D721Med (cell line): ENCODE data around the gene RFESD.

ENCODE experiments used
- DNase-seq: peaks from one replicate; pipeline ENCODE4 v3.0.0; 2011; ENCODE audit warnings: low spot score; ENCODE audit not compliant: insufficient read length
- FAIRE-seq: peaks from 2 replicates; lab custom pipeline; 2011; peaks lifted over from hg19 to GRCh38; lab: Jason Lieb, UNC
- TF ChIP-seq, protein P1 (sequence below): IDR thresholded peaks from 2 replicates; pipeline ENCODE4 v1.5.1; 2012; ENCODE audit warnings: mild to moderate bottlenecking, control low read depth; ENCODE audit not compliant: insufficient read depth; ENCODE audit errors: missing control alignments

RFESD gene

DNA sequence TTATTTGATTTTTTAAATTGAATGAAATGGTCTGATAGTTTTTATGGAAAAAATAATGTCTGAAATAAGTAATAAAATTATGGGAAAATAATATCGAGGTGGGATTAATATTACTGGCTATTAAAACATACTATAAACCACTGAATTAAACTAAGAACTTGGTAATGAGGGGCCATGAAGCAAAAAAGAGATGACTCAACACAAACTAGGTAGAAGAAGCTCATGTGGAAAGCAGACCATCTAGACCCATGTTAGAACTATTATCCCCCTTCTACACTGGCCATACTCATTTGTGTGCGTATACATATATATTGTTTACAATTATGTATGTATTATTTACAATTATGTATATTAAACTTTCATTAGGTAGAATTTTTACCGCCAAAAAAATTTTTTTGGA lies 35.2 kb upstream of the RFESD start:
- DNase-seq = no peak
- FAIRE-seq = no peak
- TF ChIP-seq, protein P1, sequence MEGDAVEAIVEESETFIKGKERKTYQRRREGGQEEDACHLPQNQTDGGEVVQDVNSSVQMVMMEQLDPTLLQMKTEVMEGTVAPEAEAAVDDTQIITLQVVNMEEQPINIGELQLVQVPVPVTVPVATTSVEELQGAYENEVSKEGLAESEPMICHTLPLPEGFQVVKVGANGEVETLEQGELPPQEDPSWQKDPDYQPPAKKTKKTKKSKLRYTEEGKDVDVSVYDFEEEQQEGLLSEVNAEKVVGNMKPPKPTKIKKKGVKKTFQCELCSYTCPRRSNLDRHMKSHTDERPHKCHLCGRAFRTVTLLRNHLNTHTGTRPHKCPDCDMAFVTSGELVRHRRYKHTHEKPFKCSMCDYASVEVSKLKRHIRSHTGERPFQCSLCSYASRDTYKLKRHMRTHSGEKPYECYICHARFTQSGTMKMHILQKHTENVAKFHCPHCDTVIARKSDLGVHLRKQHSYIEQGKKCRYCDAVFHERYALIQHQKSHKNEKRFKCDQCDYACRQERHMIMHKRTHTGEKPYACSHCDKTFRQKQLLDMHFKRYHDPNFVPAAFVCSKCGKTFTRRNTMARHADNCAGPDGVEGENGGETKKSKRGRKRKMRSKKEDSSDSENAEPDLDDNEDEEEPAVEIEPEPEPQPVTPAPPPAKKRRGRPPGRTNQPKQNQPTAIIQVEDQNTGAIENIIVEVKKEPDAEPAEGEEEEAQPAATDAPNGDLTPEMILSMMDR = no peak

DNA sequence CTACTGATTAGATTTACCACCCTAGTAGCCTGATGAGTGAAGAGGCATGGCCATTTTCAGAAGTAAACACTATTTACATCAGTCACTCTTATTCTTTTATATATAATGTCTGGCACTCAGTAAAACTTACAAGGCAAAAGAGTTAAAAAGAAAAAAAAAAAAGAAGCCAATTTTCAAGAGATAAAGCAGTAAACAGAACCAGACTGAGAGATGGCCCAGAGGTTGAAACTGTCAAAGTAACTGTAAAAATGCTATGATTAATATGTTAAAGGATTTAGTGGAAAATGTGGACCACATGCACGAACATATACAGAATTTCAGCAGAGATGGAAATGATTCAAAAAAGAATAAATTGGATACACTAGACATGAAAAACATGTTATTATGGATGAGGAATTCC lies 33.1 kb upstream of the RFESD start:
- no peak for FAIRE-seq
- DNase-seq = no peak
- TF ChIP-seq, protein P1 = no peak

DNA sequence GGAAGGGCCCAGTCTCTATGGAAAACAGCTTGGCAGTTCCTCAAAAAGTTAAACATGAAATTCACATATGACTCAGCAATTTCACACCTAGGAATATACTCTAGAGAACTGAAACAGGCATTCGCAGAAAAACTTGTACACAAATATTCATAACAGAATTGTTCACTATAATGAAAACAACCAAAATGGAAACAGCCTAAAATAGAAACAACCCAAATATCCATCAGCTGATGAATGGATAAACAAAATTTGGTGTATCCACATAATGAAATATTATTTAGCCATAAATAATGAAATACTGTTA lies 31.5 kb upstream of the RFESD start:
- DNase-seq = no peak
- FAIRE-seq = peak; percentile 44
- TF ChIP-seq, protein P1 = no peak

DNA sequence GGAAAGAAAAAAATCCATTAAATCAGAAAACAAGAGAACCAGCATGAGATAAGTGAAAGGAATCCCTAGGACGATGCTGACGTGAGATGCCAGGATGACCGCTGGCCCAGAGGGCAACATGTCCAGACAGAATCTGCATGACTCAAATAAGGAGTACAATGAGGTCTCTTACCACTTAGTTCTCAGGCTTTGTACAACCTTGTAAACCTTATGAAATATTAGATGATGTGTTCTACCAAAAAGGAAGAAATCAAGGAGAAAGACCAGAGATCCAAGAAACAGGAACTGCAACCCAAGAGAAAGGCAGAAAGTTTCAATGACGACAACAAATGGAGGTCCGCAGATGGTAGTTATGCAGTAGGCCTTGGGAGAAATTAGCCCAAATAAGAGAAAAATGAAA lies 29.5 kb upstream of the RFESD start:
- FAIRE-seq (no peak), DNase-seq (no peak)
- TF ChIP-seq, protein P1 = no peak

DNA sequence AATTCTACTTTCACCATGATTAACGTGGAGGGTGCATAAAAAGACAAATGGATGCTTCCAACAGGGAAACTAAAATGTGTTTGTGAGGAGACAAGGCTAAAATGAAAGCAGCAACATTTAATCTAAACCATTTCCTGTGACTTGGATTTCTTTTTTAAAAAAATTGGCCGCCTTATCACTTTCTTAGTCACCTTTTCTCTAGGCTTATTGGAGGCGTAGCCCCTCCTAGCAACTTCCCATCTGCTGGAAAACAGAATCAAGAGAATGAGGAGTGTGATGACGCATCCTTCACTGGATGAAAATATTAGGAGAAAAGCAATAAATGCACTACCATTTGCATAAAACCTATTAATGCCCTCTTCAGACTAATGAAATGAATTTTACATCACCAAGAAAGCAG lies 27.5 kb upstream of the RFESD start:
- DNase-seq = no peak
- FAIRE-seq = no peak
- TF ChIP-seq, protein P1 = no peak

DNA sequence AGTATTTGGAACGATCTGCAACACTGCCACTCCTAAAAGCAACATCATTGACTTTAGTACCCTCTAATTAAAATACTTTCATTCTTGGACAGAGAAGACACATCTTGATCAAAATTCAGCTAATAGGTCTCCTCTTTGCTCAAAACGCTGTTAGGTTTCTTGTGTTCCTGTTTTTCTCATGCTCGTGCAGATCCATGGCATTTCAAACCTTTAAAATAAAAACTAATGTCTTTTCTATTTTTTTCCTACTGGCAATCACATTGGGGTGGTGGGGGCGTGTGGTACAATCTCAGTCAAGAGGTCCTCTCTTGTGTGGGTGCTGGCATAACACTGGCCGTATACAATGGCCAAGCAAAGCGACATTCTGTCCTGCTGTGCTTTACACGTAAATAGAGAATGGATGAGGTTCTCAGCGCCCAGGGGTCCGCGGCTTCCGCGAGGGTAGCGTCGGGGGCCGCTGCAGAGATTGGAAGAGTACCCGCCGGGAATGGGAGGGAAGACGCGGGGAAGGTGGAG lies 27.0 kb upstream of the RFESD start:
- no peak for FAIRE-seq
- TF ChIP-seq, protein P1 = no peak
- DNase-seq = no peak

DNA sequence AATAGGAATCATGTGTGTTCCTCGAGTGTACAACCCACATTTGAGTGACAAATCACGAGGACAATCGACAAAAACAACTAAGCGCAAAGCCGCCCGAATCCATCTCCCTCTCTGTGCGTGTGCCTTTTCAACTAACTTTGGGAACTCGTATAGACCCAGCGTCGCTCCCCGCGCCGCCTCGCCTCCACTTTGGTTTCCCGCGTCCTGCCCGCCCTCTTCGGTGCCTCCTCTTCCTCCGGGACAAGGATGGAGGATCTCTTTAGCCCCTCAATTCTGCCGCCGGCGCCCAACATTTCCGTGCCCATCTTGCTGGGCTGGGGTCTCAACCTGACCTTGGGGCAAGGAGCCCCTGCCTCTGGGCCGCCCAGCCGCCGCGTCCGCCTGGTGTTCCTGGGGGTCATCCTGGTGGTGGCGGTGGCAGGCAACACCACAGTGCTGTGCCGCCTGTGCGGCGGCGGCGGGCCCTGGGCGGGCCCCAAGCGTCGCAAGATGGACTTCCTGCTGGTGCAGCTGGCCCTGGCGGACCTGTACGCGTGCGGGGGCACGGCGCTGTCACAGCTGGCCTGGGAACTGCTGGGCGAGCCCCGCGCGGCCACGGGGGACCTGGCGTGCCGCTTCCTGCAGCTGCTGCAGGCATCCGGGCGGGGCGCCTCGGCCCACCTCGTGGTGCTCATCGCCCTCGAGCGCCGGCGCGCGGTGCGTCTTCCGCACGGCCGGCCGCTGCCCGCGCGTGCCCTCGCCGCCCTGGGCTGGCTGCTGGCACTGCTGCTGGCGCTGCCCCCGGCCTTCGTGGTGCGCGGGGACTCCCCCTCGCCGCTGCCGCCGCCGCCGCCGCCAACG lies 26.3 kb upstream of the RFESD start, which contains the start of gene GPR150:
GPR150 (plus strand) TSS at position 58 of the 840 bp plus-strand sequence; CDS start at position 247, 189 bp downstream.
- FAIRE-seq (no peak), DNase-seq (peak; percentile 20)
- TF ChIP-seq, protein P1 = no peak
